MV-4-11 (cell line): Measurements from ENCODE around the gene MAML3.

Experiments
- DNase-seq: peaks from one replicate; lab custom pipeline; 2025; lab: John Stamatoyannopoulos, UW

Gene MAML3

GRCh38 chr4:139783741-139784484 lies 370.1 kb downstream of the MAML3 start:
- DNase-seq, result no peak

- no peak for DNase-seq
Measured at GRCh38 chr4:139782926-139783522, 371.0 kb downstream of the MAML3 start.

- DNase-seq, result no peak
Measured at GRCh38 chr4:139781066-139781465, 372.9 kb downstream of the MAML3 start.

- DNase-seq, result no peak
Measured at GRCh38 chr4:139779691-139780090, 374.3 kb downstream of the MAML3 start.

DNA sequence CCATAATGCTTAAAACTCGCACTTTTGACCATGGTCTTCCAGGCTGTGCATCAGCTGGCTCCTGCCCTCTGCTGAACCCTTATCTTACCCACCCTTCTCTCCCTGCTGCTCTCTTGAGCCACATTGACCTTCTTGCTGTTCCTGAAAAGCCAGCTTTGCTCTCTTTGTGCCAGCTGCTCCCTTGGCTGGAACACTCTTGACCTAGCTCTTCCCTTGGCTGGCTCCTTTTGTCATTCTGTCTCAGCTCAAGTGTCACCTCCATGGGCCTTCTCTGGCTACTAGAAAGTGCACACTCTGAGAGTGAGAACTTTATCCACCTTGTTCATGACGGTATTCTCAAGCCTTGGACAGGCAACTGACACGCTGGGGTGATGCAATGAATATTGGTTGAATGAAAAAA lies 376.2 kb downstream of the MAML3 start:
- no peak for DNase-seq

DNA sequence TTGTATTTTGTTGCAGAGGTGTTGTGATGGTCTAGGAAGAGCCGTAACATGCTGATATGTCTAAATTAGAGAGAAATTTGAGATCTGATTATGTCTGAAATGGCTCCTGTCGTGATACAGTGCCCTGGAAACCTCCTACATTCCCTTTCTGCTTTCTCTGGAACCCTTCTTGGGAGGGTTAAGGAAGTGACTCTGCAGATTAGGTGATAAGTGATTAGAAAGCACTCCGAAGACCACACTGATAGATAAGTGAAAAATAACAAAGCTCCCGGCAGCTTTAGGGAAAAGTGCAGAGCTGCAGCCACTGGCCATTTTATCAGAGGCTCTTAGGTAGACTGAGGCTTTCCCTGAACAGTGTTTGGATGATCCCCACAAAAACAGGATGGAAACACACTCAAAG lies 377.7 kb downstream of the MAML3 start:
- DNase-seq, result no peak

DNA sequence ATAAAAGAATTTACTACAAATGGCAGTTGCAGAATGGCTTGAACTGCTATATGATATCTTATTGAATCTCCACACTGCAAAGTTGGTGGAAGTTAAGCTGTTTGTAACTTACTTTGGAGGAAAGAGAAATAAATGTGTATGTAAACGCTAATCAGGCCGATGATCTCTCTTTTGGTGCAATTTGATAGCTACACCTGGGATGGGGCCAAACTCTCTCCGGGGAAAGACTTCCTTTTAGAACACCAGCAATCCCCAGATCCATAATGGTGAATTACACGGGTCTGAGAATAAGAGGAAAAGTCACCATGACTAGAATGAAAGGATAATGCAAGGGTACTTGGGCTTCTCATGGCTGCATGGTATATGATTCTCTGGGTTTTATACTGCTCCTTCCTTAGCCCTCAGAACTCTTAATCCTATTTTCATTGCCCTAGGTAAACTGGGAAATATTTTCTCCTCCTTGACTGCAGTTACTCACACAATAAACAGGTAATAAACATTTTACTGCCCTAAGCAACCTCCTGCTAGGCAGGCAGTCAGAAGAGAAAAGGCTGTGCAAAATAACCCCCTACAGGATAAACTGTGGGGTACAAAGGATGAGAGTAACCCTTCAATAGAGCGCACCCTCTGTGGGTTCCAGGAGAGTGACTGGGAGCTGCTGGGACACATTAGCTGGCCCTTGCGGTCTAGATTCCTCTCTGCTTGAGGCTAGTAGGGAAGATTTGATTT lies 379.1 kb downstream of the MAML3 start:
- no peak for DNase-seq

DNA sequence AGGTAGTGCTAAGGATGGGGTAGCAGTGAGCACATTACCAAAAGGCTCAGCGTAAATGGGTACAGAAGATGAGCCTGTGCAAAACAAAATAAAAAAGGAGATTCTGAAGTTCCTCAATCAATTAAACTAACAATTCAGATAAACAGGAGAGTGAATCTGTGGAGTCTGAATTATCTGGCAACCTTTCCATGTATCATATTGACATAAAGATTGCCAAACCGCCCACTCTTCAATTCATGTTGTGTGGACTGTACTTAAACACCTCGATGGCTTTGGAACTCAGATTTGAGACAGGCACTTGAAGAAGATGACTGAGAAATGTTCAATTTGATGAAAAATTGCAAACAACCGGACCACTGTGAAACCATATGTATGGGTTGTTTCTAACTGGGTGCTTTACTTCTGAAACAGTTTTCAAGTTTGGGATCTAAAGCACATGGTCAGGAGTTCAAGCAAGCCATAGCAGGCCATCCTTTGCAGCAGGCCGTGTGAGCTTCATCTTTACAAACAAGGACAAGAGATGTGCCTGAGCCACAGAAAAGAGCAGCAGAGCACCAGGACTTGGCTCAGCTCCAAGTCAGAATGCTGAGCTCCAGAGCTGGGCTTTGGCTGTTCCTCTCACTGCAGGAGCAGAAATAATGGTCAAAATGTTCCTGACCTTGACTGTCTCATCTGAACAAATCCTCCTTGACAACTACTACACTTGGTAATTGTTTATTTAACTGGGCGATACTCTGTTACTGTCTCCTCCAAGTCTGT lies 380.2 kb downstream of the MAML3 start:
- no peak for DNase-seq

- DNase-seq, result no peak
Measured at GRCh38 chr4:139770361-139770760, 383.6 kb downstream of the MAML3 start.

DNA sequence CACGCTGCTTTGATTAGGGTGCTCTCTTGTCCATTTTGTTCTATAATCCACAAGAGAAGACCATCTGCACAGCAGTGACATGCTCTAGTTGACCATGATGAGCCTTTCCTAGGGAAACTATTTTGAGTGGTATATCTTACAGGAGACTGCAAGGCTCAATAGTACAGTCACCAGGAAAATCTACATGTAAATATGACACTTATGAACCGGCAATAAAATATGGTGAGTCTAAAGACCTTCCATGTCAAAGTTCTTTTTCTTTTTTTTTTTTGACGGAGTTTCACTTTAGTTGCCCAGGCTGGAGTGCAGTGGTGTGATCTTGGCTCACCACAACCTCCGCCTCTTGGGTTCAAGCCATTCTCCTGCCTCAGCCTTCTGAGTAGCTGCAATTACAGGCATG lies 384.6 kb downstream of the MAML3 start:
- no peak for DNase-seq

DNA sequence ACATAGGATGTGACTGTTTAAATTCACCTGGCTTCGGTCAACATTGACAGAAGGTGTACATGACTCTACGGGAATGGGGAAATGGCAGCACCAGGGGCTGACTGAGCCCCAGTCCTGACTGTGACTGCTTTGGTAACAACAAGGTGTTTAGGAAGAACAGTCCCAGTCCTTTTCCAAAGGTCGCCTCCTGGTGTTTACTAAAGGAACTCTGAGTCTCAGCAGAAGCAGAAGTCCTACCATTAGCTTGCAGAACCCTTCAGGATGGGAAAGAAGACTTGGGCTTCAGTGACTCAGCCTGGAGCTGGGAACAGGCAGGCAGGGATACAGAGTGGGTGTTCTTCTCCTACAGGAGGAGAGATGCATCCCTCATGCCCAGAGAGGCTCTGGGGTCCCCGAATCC lies 385.1 kb downstream of the MAML3 start:
- peak; percentile 4 for DNase-seq

DNA sequence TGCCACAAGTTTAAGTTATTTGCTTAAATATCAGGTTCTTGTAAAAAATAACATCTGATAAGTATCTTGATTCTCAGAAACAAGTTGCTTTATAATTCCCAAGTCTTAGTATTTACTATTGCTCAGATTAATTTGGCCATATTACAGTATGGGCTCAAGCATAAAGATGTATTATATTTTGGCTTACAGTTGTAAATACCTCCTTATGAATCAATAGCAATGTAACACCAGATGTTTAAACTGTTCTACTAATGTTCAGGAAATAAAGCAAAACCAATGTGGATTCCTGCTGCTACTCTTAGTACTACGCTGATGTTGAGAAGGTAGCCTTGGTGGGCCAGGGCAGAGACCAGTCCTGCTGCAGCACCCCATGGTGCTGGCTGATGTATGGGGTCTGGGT lies 385.6 kb downstream of the MAML3 start:
- no peak for DNase-seq

GRCh38 chr4:139767585-139767984 lies 386.4 kb downstream of the MAML3 start:
- DNase-seq, result no peak

- DNase-seq, result peak; percentile 86
Measured at GRCh38 chr4:139767168-139767567, 386.8 kb downstream of the MAML3 start.

GRCh38 chr4:139764686-139765310 lies 389.2 kb downstream of the MAML3 start:
- DNase-seq, result no peak

DNA sequence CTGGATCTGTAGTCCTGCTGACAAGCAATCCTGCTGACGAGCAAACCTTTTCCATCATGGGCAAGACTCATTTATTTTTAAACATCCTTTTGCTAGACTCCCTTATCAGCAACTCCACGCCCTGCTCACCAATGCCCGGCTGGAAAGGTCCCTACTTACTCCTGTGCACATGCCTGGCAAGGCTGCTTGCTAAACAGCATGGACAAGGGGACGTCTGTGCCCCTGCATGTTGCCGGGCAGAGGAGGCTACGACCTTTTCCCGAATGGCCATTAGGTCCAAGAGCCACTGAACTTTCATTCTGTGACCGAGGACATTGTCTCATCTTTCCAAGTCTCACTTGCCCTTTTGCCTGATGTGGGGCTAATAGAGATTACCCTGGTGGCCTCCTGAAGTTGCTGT lies 389.8 kb downstream of the MAML3 start:
- DNase-seq, result no peak

GRCh38 chr4:139763672-139764071 lies 390.3 kb downstream of the MAML3 start:
- peak; percentile 67 for DNase-seq

DNA sequence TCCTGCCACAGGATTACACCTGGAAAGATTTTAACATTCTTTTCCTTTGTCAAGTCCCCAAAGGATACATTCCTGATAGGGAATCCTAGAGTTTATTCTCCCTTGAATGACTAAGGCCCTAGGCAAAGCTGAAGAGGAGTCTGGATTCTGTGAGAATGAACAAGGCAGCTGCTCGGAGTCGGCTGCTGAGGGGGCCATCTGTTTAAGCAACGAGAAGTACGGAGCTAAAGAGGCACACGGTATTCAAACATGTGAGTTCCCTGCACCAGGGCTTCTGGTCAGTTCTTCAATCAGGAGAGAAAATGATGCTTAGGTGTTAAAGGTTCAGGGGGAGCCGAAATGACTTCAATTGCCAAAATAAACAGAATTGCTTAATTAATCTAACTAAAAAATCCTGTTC lies 390.8 kb downstream of the MAML3 start:
- DNase-seq, result no peak

DNA sequence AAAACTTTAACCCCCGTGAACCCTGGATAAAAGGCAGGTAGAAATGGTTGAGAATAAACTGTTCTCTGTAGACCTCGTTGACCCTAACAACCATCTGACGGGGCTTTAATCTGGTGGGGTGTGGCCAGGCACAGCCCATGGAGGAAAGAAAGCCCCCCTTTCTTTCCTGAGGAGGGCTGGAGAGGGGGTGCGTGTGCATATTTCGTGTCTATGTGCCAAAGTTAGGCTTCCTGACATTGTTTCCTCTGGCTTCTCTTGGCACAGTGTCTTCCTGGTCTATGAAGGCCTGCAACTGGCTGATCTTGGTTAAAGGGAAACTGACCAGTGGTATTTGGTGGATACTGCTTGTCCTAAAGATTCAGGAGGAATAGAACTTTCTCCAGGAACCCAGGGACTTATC lies 391.3 kb downstream of the MAML3 start:
- DNase-seq, result no peak

DNA sequence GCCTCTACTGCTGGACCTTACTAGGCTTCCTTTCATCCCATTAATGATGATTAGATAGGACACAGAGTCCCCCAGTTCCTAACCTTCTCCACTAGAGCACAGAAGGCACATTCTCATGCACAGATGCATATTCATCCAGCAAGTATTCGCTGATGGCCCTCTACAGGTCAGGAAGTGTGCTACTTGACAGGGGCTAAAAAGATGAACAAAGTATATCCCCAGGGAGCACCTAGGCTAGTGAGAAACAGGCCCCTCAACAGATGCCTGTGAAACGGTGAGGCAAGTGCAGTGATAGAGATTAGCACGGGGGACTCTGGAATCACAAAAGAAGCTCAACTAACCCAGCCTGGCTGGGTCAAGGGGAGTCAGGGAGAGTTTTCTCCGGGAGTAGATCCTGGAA lies 392.5 kb downstream of the MAML3 start:
- peak; percentile 7 for DNase-seq

- no peak for DNase-seq
Measured at GRCh38 chr4:139760567-139760966, 393.4 kb downstream of the MAML3 start.

- DNase-seq, result no peak
Measured at GRCh38 chr4:139759097-139759496, 394.9 kb downstream of the MAML3 start.
